HG02852 (cell line): ENCODE measurements around the gene ALG2.

Experiments
- ATAC-seq: cut with Tn5 transposase; IDR thresholded peaks from one replicate; pipeline ENCODE4 v1.9.1; 2021; ENCODE audit warnings: mild to moderate bottlenecking, moderate library complexity; ENCODE audit not compliant: unreplicated experiment

ALG2 gene

DNA sequence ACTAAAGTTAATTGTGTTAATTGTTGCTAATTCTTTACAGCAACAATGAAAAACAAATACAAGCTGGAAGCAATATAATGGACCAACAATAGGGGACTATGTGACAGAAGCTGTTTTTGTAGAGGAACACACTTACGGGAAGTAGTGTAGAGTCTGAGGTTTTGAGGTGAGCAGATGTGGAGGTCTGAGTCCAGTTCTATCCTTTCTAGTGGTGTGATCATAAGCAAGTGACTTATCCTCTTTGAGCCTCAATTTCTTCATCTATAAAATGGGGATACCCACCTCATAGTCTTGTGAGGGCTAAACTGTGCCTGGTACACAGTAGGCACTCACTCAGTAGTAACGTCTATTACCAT lies 28.3 kb downstream of the ALG2 start:
- no peak for ATAC-seq

- no peak for ATAC-seq
Observed at GRCh38 chr9:99192786-99193465, 28.8 kb downstream of the ALG2 start.

DNA sequence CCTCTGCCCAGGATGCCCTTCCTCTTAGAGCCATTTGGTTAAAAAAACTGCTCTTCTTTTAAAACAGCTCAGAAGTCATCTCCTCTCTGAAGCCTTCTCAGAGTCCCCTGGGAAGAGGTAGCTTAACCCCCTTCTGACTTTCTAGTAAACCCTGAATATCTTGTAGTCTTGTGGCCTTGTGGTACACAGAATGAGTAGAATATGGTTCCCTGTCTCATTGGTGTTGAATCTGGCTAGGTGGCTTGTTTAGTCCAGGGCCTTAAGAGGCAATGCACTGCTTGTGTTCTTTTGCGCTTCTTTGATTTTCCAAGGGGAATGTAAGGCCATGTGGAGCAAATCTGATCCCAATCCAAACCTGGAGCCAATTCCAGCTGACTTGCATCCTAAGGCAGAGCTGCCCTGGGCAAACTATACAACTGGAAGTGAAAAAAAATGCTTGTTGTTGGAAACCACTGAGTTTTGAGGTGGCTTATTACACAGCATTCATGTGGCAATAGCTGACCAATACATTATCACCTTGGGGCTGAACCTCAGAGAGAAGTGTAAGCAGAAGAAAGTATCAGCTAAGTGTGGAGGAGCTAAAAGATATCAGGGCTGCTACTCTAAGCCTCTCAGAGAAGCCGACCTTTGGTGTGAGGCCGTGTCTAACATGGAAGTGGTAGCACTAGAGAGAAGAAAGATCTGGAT lies 31.0 kb downstream of the ALG2 start:
- ATAC-seq: no peak

GRCh38 chr9:99189887-99190596 lies 31.7 kb downstream of the ALG2 start:
- no peak for ATAC-seq

DNA sequence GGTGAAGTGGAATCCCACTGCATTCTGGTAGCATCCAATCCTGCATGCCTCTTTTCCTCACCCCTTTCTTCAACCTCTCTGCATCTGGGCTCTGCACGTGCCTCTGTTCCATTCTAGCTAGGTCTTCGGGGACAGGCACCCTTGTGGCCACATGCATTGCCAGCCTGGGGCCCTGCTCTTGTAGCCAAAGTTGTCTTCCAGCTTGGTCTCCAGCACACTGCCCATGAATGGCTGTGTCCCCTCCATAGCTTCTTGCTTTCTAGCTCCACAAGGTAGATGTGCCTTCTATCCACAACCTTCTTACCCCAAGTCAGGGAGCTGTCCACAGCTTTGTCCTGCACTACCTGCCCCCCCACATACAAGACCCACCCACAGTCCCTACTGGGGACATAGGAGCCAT lies 32.6 kb downstream of the ALG2 start:
- ATAC-seq: no peak

GRCh38 chr9:99187311-99187710 lies 34.4 kb downstream of the ALG2 start:
- no peak for ATAC-seq

GRCh38 chr9:99185934-99186333 lies 35.8 kb downstream of the ALG2 start:
- no peak for ATAC-seq

GRCh38 chr9:99185348-99185632 lies 36.5 kb downstream of the ALG2 start:
- no peak for ATAC-seq

GRCh38 chr9:99184475-99185347 lies 37.0 kb downstream of the ALG2 start:
- peak; percentile 49 for ATAC-seq

- ATAC-seq: no peak
Observed at GRCh38 chr9:99184110-99184474, 37.6 kb downstream of the ALG2 start.

GRCh38 chr9:99183616-99184015 lies 38.1 kb downstream of the ALG2 start:
- ATAC-seq: no peak

- ATAC-seq: no peak
Observed at GRCh38 chr9:99182356-99182755, 39.4 kb downstream of the ALG2 start.

DNA sequence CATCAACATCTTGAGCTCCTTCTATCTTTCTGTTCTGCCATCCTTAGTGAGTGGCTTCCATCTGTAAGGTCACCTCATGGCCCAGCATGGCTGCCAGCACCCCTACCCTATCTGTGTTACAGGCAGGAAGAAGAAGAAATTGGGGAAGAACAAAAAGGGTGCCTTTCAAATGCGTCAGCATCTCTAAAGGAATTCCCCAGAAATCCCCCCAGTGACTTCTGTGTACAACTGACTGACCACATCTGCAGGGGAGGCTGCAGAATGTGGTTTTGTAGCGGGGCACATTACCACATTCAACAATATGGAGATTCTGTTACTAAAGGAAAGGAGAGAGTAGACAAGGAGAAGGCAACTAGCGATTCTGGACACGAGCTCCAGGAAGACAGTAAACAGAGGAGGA lies 40.1 kb downstream of the ALG2 start:
- peak; percentile 53 for ATAC-seq

DNA sequence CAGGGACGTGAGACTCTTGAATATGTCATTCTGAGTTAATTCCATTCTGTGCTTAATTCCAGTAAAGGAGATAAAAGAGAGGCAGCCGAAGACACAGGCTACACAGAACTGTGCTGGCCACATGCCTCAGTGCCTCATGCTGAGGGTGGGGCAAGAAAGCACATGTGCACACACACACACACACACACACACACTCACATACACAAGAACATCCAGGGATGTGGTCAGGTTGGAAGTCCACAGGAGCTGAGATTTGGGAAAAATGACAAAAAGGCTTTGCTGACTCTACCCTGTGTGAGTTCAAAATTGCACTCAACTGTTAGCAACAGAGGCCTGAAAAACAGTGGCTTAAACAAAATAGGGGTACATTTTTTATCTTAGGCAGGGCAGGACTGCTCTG lies 40.5 kb downstream of the ALG2 start:
- no peak for ATAC-seq

GRCh38 chr9:99180662-99181061 lies 41.1 kb downstream of the ALG2 start:
- ATAC-seq: no peak

DNA sequence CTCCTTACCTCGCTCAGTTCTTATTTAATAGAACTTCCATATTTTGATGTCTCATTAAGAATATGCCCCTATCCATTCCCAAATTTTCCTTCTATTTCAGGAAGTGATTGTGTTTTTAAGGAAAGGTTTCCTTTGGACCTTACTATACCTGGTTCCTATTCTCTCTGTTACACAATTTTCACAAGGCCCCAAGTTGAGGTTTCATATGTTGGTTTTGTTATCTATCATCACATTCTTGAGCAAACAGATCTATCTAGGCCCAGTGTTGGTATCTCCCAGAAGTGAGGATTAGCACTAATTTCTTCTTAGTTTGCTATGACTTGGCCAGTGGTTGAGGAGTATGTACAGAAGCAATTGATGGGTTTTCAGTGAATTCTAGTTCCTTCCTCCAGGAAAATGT lies 41.5 kb downstream of the ALG2 start:
- ATAC-seq: peak; percentile 40

- ATAC-seq: no peak
Observed at GRCh38 chr9:99178912-99179872, 42.5 kb downstream of the ALG2 start.

GRCh38 chr9:99177576-99178366 lies 44.0 kb downstream of the ALG2 start:
- ATAC-seq: no peak

DNA sequence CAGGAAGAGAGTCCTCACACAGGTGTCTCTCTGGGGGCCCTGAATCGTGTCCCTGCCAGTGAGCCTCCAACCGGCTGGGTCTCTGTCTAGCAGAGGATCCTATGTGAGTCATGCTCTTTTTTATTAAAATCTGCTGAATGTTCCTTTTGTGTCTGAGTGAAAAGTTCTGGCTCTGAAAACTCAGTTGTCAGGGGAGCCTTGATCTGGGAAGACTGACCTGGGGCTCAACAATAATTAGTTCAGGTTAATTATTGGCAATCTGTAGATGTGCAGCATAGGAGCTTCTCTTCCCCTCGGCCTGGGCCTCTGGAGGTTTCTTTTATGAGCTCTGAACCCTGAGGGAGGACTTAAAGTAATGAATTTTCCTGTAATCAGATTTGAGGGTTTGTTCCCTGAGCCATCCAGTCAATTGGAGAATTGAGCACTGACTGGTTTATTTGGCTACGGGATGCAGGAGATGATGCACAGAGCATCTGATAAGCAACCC lies 45.2 kb downstream of the ALG2 start:
- ATAC-seq: no peak
